IMR-90 (cell line): ENCODE measurements around the gene PROM2.

Experiments
- BHLHE40 ChIP-seq: fragments of 150-350 bp; IDR thresholded peaks from 2 replicates; pipeline ENCODE4 v1.6.1; 2016; ENCODE audit warnings: mild to moderate bottlenecking, low read depth, low read length
- CHD1 ChIP-seq: IDR thresholded peaks from 2 replicates; pipeline ENCODE4 v1.6.1; 2012; ENCODE audit warnings: low read depth, low read length, improper control_type of control experiment
- CTCF ChIP-seq: conservative IDR thresholded peaks from 2 replicates; pipeline ENCODE4 v1.5.1; 2012; ENCODE audit warnings: mild to moderate bottlenecking, low read depth, low read length, improper control_type of control experiment
- POLR2A ChIP-seq: IDR thresholded peaks from 2 replicates; pipeline ENCODE4 v1.6.1; 2012; ENCODE audit warnings: mild to moderate bottlenecking, low read depth, low read length
- SMC3 ChIP-seq: fragments of 150-350 bp; IDR thresholded peaks from 2 replicates; pipeline ENCODE4 v1.6.1; 2016; ENCODE audit warnings: low read depth, mild to moderate bottlenecking, antibody characterized with exemption, low read length, moderate library complexity

DNA sequence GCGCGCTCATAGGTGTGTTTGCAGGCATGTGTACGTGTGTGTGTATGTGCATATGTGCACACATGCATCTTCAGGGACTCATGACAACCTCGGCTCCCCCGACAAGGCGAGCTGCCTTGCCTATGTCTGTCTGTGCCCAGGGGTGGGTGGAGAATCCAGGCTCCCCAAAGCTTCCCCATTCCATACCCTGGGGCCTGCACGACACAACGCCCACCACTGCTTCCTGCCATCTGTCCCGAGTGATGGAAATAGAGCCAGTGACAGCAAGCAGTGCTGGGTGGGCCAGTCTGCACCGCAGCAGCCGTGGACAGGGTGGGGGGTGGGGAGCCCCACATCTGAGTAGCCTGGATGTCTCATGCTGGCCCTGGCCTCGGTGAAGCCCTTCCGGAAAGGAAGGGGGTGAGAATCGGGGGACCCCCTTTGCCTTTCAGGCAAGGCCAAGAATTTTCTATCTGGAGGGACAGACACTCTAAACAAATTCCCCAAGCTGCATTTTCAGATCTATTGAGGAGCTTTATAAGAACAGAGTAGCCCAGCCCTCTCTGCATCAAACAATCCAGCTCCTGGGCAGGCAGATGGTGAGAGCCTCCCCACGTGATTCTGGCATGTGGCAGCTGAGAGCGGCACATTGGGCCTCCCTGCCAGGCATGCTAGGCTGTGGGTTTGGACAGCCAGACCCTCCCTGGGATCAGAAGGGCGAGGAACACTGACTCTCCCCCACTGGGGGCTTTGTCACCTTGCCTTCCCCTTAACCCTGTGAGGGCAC lies 27.8 kb downstream of the PROM2 start:
- no peak for TF ChIP-seq CTCF
- TF ChIP-seq POLR2A: no peak
- TF ChIP-seq SMC3: no peak
- TF ChIP-seq BHLHE40: no peak
- no peak for TF ChIP-seq CHD1
